Activated T-cell treated with anti-CD3 and anti-CD28 coated beads, Interleukin-2, amount 50 U/mL, for 4 hours (primary cell): Measurements from ENCODE around the gene AKIRIN1. TPM values are rescaled to one million over a fixed set of nuclear protein-coding genes. Genes with fewer than 3 reads are reported as not detected.
A peak's percentile ranks its signal among the peaks of the same experiment; 100 is the strongest.
"Not testable (repeated sequence)": the region's sequence is repeated elsewhere in the genome, so short reads cannot be mapped to it uniquely, and the experiment has no call there.

Experiments used
- ATAC-seq, 2 donors: fragments of 200-7000 bp; cut with Tn5 transposase; one replicate each; pipeline ENCODE4 v1.10.0; 2021
- DNase-seq: peaks from one replicate; pipeline ENCODE4 v3.0.0-alpha.2; 2020
- H3K27me3 Mint-ChIP-seq: one replicate; pipeline ENCODE4 v1.8.0; 2021; ENCODE audit warnings: low read depth, mixed read lengths
- H3K36me3 Mint-ChIP-seq: one replicate; pipeline ENCODE4 v1.8.0; 2022; ENCODE audit warnings: mixed read lengths; ENCODE audit not compliant: insufficient read depth
- H3K4me1 Mint-ChIP-seq: one replicate; pipeline ENCODE4 v1.8.0; 2021; ENCODE audit warnings: low read depth, mixed read lengths
- H3K4me3 Mint-ChIP-seq: one replicate; pipeline ENCODE4 v1.8.0; 2021; ENCODE audit warnings: mild to moderate bottlenecking, moderate library complexity, mixed read lengths
- H3K9me3 Mint-ChIP-seq: one replicate; pipeline ENCODE4 v1.8.0; 2021; ENCODE audit warnings: mixed read lengths
- total RNA-seq, 3 donors: library from RNA; stranded (reverse); gene quantifications; one replicate each; pipeline ENCODE4 v1.2.1, GENCODE V29; 2021

Gene AKIRIN1
- total RNA-seq, 3 donors from 2014 or later = 89.5 to 108 (median 97.3) TPM

DNA sequence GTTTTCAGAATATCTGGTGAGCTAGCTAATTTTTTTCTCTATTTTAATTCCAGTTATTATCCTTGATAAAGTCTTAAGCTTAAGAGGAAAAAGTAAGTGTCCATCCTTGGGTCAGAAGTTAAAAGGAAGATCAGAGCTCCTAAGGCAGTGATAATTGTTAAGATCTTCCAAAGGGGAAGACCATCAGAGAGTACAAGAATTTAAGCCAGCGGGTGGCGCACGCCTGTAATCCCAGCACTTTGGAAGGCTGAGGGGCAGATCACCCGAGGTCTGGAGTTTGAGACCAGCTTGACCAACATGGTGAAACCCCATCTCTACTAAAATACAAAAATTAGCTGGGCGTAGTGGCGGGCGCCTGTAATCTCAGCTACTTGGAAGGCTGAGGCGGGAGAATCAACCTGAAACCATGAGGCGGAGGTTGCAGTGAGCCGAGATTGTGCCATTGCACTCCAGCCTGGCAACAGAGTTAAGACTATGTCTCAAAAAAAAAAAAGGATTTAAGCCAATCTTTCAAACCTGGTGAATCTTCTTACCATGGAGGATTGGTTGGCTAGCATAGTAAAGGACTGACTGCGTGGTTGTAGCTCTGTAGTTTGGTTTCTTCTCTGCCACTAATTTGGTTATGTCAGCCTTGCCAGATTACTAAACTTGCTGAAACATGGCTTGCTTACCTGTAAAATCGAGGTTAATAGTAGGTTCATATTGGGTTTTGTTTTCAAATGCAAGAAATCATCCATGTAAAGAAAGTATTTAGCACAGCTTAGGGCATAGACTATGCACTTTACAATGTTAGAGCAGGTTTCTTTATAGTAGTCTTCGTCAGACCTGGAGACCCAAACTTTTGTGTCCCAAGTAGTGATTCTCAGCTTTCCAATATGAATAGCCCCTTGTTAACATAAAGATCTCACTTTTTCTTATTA is 15.9 kb downstream of the AKIRIN1 start:
- peaks cover 24% of the 10 kb centered on the region for H3K4me1 Mint-ChIP-seq
- DNase-seq = no peak
- H3K27me3 Mint-ChIP-seq = no peaks in the 10 kb centered on the region
- ATAC-seq = no peak
- H3K4me3 Mint-ChIP-seq = no peak overlapping the region
- no peaks in the 10 kb centered on the region for H3K9me3 Mint-ChIP-seq
- peaks cover 36% of the 10 kb centered on the region for H3K36me3 Mint-ChIP-seq

DNA sequence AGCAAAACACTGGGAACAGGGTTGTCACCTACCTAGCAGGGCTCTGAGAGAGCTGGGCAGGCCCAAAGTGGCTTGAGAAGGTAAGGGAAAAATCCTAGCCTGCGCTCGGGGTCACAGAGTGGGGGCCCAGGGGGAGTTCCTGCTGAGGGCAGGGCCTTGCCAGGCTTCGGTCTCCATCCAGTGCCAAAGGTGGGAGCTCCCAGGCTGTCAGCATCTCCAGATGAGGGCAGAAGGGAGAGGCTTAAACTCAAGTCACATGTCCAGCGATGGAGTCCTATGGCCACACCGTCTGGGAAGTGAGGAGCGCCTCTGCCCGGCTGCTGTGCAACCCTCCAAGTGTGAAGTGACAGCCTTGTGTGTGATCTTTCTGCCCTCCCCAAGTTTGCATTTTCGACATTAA is 23.9 kb downstream of the AKIRIN1 start:
- not testable (repeated sequence) for H3K36me3 Mint-ChIP-seq, H3K4me1 Mint-ChIP-seq, H3K9me3 Mint-ChIP-seq, ATAC-seq, DNase-seq, H3K27me3 Mint-ChIP-seq, H3K4me3 Mint-ChIP-seq

DNA sequence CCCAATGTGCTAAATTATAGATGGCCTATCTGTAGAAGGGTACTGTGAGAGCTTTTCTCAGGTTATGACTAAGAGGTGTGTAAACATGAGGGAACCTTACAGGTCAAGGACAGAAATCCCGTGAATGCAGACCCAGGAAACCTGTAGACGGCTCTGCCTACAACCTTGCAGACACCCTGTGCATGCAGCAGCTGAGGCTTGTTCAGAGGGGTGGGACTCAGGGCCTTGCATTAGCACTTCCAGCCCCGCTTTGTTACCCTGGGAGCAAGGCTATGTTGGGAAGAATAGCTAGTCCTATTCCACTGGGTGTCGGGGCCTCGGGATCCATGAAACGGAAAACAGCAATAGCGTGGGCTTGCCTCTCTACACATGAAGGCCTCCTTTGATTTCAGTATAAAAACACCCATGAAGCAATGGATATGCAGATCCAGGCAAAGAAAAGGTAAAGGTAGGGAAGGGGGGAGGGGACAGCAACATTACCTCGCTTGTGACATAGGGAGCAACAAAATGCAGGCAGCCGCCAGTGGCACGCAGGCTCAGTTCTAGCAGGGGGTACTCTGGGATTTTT is 25.6 kb downstream of the AKIRIN1 start:
- no peaks in the 10 kb centered on the region for H3K4me1 Mint-ChIP-seq
- DNase-seq (no peak), ATAC-seq (no peak)
- peaks cover 6% of the 10 kb centered on the region for H3K36me3 Mint-ChIP-seq
- no peak overlapping the region for H3K4me3 Mint-ChIP-seq
- H3K27me3 Mint-ChIP-seq = no peaks in the 10 kb centered on the region
- H3K9me3 Mint-ChIP-seq = no peaks in the 10 kb centered on the region

DNA sequence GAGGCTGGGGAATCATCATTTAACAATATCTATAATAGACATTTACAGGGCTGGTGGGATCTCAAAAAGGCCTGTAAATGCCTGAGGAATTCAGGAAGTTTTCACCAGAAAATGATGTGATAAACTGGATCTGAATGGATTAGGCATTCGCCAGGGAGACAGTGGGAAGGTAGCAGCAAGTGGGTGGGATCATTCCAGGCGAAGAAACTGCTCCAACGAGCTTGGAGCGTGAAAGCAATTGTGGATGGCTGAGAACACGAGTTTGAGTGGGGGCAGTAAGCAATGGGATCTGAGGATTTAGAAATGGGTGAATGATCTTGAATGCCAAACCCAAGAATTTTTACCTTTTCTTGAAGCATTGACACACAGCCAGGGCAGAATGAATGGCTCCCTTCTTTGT is 26.2 kb downstream of the AKIRIN1 start:
- ATAC-seq (no peak), DNase-seq (no peak)
- Mint-ChIP-seq H3K4me3 (no peak overlapping the region), H3K36me3 (peaks cover 2% of the 10 kb centered on the region), H3K4me1 (no peaks in the 10 kb centered on the region), H3K9me3 (no peaks in the 10 kb centered on the region), H3K27me3 (no peaks in the 10 kb centered on the region)

DNA sequence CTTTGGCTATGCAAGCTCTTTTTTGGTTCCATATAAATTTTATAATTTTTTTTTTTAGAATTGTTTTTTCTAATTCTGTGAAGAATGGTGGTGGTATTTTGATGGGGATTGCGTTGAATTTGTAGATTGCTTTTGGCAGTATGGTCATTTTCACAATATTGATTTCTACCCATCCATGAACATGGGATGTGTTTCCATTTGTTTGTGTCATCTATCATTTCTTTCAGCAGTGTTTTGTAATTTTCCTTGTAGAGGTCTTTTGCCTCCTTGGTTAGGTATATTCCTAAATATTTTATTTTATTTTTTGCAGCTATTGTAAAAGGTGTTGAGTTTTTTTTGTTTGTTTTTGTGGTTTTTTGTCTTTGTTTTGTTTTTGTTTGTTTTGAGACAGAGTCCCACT is 29.4 kb downstream of the AKIRIN1 start:
- DNase-seq, ATAC-seq, H3K27me3 Mint-ChIP-seq, H3K36me3 Mint-ChIP-seq, H3K4me1 Mint-ChIP-seq, H3K9me3 Mint-ChIP-seq, H3K4me3 Mint-ChIP-seq: not testable (repeated sequence)

DNA sequence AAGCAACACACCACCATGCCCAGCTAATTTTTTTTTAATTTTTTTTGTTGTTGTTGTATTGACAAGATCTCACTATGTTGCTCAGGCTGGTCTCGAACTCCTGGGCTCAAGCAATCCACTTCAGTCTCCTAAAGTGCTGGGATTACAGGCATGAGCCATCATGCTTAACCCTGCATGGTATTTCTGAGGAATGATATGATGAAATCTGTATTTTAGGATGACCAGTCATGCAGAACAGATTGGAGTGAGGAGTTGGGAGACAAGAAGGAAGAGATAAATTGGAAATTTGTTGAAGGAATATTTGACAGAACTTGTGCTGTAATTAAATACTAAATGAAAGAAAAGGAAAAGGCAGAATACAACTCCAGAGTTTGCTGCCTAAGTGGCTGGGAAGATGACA is 30.4 kb downstream of the AKIRIN1 start:
- peaks cover 10% of the 10 kb centered on the region for H3K4me1 Mint-ChIP-seq
- no peaks in the 10 kb centered on the region for H3K36me3 Mint-ChIP-seq
- no peak overlapping the region for H3K4me3 Mint-ChIP-seq
- H3K9me3 Mint-ChIP-seq = no peaks in the 10 kb centered on the region
- ATAC-seq (no peak), DNase-seq (no peak)
- H3K27me3 Mint-ChIP-seq = no peaks in the 10 kb centered on the region

DNA sequence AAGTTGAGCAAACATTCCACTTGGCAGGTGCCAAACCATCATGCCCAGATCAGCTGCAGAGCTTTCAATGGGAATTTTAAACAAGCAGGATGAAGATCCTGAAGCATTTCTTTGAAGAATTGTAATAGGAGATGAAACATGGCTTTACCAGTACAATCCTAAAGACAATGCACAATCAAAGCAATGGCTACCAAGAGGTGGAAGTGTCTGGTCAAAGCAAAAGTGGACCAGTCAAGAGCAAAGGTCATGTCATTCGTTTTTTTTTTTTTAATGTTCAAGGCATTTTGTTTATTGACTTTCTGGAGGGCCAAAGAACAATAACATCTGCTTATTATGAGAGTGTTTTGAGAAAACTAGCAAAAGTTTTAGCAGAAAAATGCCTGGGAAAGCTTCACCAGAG is 32.1 kb downstream of the AKIRIN1 start:
- no peaks in the 10 kb centered on the region for H3K27me3 Mint-ChIP-seq
- no peaks in the 10 kb centered on the region for H3K36me3 Mint-ChIP-seq
- no peaks in the 10 kb centered on the region for H3K9me3 Mint-ChIP-seq
- DNase-seq (no peak), ATAC-seq (no peak)
- H3K4me1 Mint-ChIP-seq = peaks cover 12% of the 10 kb centered on the region
- no peak overlapping the region for H3K4me3 Mint-ChIP-seq

DNA sequence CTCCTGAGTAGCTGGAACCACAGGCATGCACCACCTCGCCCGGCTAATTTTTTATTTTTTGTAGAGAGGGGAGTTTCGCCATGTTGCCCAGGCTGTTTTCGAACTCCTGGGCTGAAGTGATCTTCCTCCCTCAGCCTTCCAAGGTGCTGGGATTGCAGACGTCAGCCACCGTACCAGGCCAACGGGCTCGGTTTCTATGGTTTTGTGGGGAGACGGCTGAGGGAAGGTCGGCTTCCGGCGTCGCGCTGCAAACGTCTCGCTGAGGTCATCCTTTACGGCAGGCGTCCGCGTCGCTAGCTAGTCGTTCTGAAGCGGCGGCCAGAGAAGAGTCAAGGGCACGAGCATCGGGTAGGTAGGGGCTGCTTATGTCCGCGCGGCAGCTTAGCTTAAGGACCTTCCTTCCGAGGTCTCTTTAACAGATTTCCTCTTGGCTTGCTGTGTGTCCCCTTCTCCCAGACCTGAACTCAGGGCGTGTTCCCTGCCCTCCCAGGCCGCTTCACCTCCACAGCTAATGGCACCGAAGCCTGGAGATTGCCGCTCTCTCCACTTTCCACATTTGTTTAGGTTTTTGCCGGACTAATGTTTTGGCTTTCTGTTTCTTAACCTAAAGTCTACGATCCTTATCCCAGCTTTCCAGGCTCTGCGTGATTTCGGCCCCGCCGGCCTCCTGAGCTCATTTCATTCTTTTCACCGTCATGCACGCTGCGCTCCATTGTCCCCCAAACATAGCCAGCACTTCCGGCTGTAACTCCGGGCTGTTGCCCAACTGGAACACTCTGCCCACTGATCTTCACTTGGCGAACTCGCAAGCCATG is 35.2 kb downstream of the AKIRIN1 start, which contains the start of gene NDUFS5:
Gene NDUFS5, plus strand, starts transcription at position 300 of the 815 bp plus-strand sequence. CDS start 2,375 bp downstream, outside the sequence.
- H3K4me1 Mint-ChIP-seq = peaks cover 21% of the 10 kb centered on the region
- H3K36me3 Mint-ChIP-seq = peaks cover 10% of the 10 kb centered on the region
- no peaks in the 10 kb centered on the region for H3K27me3 Mint-ChIP-seq
- H3K4me3 Mint-ChIP-seq = peak within 1 kb of the TSS; percentile 90
- peak; percentile 68 for DNase-seq
- ATAC-seq = peak; percentile 92 to 93
- H3K9me3 Mint-ChIP-seq = no peaks in the 10 kb centered on the region

DNA sequence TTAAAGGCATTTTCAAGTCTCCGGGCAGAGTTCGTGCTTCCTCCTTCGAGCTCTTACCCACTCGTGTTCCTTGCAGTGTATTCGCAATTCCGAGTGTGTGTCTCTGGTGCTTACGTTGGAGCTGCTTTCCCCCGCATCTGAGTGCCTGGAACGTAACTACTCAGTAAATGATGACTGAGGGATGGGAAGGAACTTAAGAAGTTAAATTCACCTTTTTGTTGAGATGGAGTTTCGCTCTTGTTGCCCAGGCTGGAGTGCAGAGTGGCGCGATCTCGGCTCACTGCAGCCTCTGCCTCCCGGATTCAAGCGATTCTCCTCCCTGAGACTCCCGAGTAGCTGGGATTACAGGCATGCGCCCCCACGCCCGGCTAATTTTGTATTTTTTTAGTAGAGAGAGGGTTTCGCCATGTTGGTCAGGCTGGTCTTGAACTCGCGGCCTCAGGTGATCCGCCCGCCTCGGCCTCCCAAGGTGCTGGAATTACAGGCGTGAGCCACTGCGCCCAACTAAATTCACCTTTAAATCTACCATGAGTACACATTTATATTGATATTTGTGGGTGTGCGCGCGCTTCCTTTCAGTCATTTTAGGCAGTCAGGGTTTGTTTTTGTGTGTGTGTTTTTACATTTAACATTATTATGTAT is 35.9 kb downstream of the AKIRIN1 start:
- Mint-ChIP-seq H3K27me3 (no peaks in the 10 kb centered on the region), H3K9me3 (no peaks in the 10 kb centered on the region), H3K4me1 (peaks cover 27% of the 10 kb centered on the region), H3K4me3 (peak overlapping the region; percentile 90), H3K36me3 (peaks cover 15% of the 10 kb centered on the region)
- DNase-seq = no peak
- ATAC-seq = peak in 1 of 2 donors; percentile 7

DNA sequence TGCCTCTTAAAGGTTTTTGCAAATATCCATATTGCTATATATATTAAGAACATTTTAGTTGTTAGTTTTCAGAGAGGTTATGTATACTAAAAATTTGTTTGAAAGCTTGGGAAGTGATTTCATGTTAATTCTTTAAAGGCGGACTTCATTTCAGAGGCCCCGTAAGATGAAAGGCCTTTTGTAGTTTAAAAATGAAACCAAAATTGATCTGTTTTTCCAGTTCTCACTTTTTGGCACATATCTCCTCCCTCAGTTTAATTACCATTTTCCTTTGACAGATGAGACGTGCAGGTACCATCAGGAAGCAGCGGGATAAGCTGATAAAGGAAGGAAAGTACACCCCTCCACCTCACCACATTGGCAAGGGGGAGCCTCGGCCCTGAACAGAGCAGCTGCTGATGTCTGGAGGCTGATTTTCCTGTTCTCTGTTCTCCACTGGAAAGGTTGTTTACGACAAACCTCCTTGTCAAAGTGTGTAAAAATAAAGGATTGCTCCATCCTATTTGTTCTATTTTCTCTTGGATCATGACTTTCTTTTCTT is 43.1 kb downstream of the AKIRIN1 start:
- ATAC-seq (no peak), DNase-seq (no peak)
- peaks cover 38% of the 10 kb centered on the region for H3K4me1 Mint-ChIP-seq
- peak overlapping the region; percentile 73 for H3K4me3 Mint-ChIP-seq
- no peaks in the 10 kb centered on the region for H3K9me3 Mint-ChIP-seq
- no peaks in the 10 kb centered on the region for H3K27me3 Mint-ChIP-seq
- peaks cover 31% of the 10 kb centered on the region for H3K36me3 Mint-ChIP-seq

DNA sequence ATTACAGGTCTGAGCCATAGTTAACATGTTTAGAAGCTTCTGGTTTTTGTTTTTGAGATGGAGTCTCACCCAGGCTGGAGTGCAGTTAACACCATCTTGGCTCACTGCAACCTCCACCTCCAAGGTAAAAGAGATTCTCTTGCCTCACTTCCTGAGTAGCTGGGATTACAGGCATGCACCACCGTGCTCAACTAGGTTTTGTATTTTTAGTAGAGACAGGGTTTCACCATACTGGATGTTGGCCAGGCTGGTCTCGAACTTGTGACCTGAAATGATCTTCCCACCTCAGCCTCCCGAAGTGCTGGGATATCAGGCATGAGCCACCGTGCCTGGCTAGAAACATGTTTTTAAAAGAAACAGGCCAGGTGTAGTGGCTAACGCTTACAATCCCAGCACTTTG is 45.6 kb downstream of the AKIRIN1 start:
- no peak for ATAC-seq
- peaks cover 23% of the 10 kb centered on the region for H3K36me3 Mint-ChIP-seq

DNA sequence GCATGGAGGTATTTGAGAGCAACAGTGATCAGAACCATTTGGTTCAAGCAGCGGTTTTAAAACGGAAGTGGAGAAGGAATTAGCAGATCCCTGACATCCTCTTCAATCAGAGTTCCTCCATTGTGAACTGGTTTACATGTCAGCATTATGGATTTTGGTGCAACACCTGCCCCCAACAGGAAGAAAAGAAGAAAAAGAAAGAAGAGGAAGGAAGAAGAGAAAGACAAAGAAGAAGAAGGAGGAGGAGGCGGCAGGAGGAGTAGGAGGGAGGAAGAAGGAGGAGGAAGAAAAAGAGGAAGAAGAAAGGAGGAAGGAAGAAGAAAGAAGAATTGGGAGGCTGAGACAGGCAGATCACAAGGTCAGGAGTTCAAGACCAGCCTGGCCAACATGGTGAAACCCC is 52.4 kb downstream of the AKIRIN1 start:
- no peak for ATAC-seq
- no peak for DNase-seq
- peaks cover 21% of the 10 kb centered on the region for H3K36me3 Mint-ChIP-seq
- H3K4me1 Mint-ChIP-seq = peaks cover 8% of the 10 kb centered on the region
- no peaks in the 10 kb centered on the region for H3K27me3 Mint-ChIP-seq
- H3K4me3 Mint-ChIP-seq = no peak overlapping the region
- no peaks in the 10 kb centered on the region for H3K9me3 Mint-ChIP-seq

More for the DNA sequence above, 45.6 kb downstream of the AKIRIN1 start:
- H3K4me3 Mint-ChIP-seq = no peak overlapping the region
- no peaks in the 10 kb centered on the region for H3K27me3 Mint-ChIP-seq
- no peaks in the 10 kb centered on the region for H3K9me3 Mint-ChIP-seq
- peaks cover 35% of the 10 kb centered on the region for H3K4me1 Mint-ChIP-seq
- DNase-seq = no peak

DNA sequence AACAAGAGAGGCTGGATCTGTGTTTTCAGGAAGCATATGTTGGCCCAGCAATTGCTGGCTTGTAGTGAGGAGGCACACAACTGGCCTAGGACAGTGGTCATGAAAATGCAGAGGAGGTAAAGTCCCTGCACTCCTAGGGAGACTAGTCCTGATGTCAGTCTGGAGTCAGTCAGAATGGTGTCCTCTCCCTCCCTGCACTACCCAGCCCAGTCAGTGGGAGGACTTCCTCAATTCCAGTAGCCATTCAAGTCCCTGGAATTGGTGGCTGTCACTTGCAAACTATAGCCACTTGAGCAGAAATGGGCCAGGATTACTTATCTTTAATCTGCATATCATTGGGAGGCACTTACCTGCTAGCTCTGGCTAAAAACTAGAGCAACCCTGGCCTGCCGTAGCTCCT is 53.7 kb downstream of the AKIRIN1 start:
- H3K4me3 Mint-ChIP-seq = no peak overlapping the region
- no peak for ATAC-seq
- no peaks in the 10 kb centered on the region for H3K27me3 Mint-ChIP-seq
- peaks cover 23% of the 10 kb centered on the region for H3K36me3 Mint-ChIP-seq
- DNase-seq = no peak
- H3K9me3 Mint-ChIP-seq = no peaks in the 10 kb centered on the region
- H3K4me1 Mint-ChIP-seq = peaks cover 2% of the 10 kb centered on the region

DNA sequence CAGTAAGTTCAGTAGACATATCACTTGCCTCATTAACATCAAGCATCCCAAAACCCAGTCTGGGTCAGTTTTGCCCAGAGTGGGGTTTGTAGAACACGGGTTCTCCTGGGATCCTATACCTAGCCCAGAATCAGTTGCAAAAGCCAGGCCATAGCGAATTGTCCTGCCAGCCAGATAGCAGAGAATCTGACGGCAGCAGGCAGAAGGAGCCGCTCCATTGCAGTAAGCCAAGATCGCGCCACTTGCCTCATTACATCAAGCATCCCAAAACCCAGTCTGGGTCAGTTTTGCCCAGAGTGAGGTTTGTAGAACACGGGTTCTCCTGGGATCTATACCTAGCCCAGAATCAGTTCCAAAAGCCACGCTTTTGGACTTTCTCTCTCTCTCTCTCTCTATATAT is 54.2 kb downstream of the AKIRIN1 start:
- H3K4me1 Mint-ChIP-seq = no peaks in the 10 kb centered on the region
- no peak overlapping the region for H3K4me3 Mint-ChIP-seq
- no peaks in the 10 kb centered on the region for H3K27me3 Mint-ChIP-seq
- H3K36me3 Mint-ChIP-seq = peaks cover 23% of the 10 kb centered on the region
- H3K9me3 Mint-ChIP-seq = no peaks in the 10 kb centered on the region
- no peak for DNase-seq
- no peak for ATAC-seq
